ENCODE results near the gene ANKH.

GRCh38 chr5:14879393-14879792 is 7.8 kb upstream of the ANKH start:
- TF ChIP-seq CTCF (IDR thresholded peaks at IDR 0.05) = no peak
- TF ChIP-seq POLR2A (IDR thresholded peaks at IDR 0.05) = no peak
- no peak for TF ChIP-seq POLR2AphosphoS5 (IDR thresholded peaks at IDR 0.05)
